HuH-7.5 (cell line): Measurements from ENCODE around the gene ICAM3.

ENCODE experiments used
- DNase-seq: peaks from one replicate; pipeline ENCODE4 v3.0.0; 2011; ENCODE audit warnings: low spot score

The ICAM3 gene

DNA sequence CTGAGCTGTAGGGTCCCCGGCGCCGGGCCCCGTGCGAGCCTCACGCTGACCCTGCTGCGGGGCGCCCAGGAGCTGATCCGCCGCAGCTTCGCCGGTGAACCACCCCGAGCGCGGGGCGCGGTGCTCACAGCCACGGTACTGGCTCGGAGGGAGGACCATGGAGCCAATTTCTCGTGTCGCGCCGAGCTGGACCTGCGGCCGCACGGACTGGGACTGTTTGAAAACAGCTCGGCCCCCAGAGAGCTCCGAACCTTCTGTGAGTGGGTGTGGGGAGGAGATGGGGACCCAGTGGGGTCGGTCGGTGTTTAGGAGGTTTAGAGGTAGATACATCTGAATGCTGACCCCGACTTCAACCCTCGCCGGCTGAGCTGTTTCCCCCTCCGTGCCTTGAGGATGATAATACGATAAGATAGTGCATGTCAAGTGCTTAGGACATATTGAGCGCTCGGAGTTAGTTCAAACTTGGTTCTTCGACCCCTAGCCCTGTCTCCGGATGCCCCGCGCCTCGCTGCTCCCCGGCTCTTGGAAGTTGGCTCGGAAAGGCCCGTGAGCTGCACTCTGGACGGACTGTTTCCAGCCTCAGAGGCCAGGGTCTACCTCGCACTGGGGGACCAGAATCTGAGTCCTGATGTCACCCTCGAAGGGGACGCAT lies 47.7 kb downstream of the ICAM3 start:
- no peak for DNase-seq

DNA sequence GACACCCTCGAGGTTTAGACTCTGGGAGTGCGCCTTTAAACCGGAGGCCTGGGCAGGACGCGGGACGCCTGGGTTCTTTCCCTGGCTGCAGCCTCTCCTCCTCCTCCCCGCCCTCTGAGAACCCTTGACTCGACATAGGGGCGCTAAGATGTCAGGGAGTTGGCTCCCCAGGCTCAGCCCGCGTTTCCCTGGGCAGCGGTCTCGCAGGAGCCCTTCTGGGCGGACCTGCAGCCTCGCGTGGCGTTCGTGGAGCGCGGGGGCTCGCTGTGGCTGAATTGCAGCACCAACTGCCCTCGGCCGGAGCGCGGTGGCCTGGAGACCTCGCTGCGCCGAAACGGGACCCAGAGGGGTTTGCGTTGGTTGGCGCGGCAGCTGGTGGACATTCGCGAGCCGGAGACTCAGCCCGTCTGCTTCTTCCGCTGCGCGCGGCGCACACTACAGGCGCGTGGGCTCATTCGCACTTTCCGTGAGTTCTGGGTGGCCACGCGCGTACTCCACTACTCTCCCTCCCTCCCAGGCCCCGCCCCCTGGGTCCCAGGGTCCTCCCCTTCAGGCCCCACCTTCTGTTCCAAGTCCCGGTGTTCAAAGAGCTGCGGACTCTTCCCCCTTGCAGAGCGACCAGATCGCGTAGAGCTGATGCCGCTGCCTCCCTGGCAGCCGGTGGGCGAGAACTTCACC lies 48.4 kb downstream of the ICAM3 start:
- peak; percentile 89 for DNase-seq

GRCh38 chr19:10290357-10290875 lies 49.0 kb downstream of the ICAM3 start:
- DNase-seq: peak; percentile 40

DNA sequence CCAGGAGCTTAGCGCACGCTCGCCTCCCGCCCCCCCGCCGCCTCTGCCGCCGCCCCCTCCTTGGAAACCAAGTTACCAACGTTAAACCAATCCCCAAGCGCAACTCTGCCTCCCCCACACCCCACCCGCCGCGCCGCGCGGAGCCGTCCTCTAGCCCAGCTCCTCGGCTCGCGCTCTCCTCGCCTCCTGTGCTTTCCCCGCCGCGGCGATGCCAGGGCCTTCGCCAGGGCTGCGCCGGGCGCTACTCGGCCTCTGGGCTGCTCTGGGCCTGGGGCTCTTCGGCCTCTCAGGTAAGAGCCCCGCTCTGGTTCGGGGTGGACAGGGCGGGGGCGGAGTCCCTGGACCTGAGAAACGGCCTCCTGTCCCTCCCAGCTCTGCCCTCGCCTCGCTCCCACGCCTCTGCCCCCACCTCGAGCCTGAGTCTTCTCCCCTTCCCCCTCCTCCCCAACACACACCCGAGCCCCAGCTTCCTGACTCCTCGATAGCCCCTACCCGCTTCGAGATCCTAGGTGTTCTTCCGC lies 49.5 kb downstream of the ICAM3 start, which contains the start of gene ICAM5:
TSS of gene ICAM5 (plus strand) at position 117 of the 521 bp plus-strand sequence. CDS start at position 209, 92 bp downstream.
- DNase-seq: no peak

DNA sequence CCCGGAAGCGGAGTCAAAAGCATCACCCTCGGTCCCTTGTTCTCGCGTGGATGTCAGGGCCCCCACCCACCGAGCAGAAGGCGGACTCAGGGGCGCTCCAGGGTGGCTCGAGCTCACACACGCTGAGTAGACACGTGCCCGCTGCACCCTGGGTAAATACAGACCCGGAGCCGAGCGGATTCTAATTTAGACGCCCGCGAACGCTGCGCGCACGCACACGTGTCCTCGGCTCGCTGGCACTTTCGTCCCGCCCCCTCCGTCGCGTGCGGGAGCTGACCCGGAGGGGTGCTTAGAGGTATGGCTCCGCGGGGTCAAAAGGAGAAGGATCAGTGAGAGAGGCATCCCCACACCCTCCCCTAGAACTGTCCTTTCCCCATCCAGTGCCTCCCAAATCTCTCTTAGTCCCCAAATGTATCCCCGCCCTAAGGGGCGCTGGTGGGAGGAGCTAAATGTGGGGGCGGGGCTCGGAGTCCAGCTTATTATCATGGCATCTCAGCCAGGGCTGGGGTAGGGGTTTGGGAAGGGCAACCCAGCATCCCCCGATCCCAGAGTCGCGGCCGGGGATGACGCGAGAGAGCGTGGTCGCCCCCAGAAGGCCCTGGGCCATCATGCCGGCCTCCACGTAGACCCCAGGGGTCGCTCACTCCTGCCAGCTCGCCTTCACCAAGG lies 50.1 kb downstream of the ICAM3 start:
- peak; percentile 86 for DNase-seq

DNA sequence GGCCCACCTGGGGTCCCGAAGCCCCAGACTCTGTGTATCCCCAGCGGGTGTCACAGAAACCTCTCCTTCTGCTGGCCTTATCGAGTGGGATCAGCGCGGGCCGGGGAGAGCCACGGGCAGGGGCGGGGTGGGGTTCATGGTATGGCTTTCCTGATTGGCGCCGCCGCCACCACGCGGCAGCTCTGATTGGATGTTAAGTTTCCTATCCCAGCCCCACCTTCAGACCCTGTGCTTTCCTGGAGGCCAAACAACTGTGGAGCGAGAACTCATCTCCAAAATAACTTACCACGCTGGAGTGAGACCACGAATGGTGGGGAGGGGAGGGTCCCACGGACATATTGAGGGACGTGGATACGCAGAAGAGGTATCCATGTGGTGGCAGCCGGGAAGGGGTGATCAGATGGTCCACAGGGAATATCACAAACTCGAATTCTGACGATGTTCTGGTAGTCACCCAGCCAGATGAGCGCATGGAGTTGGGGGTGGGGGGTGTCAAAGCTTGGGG lies 50.7 kb downstream of the ICAM3 start:
- peak; percentile 97 for DNase-seq

DNA sequence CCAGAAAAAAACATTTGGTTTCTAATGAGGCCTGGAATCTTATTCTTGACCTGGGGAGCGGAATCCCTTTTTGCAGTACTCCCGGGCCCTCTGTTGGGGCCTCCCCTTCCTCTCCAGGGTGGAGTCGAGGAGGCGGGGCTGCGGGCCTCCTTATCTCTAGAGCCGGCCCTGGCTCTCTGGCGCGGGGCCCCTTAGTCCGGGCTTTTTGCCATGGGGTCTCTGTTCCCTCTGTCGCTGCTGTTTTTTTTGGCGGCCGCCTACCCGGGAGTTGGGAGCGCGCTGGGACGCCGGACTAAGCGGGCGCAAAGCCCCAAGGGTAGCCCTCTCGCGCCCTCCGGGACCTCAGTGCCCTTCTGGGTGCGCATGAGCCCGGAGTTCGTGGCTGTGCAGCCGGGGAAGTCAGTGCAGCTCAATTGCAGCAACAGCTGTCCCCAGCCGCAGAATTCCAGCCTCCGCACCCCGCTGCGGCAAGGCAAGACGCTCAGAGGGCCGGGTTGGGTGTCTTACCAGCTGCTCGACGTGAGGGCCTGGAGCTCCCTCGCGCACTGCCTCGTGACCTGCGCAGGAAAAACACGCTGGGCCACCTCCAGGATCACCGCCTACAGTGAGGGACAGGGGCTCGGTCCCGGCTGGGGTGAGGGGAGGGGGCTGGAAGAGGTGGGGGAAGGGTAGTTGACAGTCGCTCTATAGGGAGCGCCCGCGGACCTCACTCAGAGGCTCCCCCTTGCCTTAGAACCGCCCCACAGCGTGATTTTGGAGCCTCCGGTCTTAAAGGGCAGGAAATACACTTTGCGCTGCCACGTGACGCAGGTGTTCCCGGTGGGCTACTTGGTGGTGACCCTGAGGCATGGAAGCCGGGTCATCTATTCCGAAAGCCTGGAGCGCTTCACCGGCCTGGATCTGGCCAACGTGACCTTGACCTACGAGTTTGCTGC lies 52.4 kb downstream of the ICAM3 start, which contains the start of gene ICAM4:
TSS of gene ICAM4 (plus strand) at position 153 of the 935 bp plus-strand sequence. CDS start at position 211, 58 bp downstream.
- no peak for DNase-seq

- DNase-seq: no peak
Measured at GRCh38 chr19:10285393-10285792, 54.0 kb downstream of the ICAM3 start.

DNA sequence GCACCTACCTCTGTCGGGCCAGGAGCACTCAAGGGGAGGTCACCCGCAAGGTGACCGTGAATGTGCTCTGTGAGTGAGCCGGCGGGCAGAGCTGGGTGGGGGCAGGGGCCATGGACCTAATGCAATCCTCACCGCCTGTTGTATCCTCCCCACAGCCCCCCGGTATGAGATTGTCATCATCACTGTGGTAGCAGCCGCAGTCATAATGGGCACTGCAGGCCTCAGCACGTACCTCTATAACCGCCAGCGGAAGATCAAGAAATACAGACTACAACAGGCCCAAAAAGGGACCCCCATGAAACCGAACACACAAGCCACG lies 54.5 kb downstream of the ICAM3 start:
- DNase-seq: no peak

DNA sequence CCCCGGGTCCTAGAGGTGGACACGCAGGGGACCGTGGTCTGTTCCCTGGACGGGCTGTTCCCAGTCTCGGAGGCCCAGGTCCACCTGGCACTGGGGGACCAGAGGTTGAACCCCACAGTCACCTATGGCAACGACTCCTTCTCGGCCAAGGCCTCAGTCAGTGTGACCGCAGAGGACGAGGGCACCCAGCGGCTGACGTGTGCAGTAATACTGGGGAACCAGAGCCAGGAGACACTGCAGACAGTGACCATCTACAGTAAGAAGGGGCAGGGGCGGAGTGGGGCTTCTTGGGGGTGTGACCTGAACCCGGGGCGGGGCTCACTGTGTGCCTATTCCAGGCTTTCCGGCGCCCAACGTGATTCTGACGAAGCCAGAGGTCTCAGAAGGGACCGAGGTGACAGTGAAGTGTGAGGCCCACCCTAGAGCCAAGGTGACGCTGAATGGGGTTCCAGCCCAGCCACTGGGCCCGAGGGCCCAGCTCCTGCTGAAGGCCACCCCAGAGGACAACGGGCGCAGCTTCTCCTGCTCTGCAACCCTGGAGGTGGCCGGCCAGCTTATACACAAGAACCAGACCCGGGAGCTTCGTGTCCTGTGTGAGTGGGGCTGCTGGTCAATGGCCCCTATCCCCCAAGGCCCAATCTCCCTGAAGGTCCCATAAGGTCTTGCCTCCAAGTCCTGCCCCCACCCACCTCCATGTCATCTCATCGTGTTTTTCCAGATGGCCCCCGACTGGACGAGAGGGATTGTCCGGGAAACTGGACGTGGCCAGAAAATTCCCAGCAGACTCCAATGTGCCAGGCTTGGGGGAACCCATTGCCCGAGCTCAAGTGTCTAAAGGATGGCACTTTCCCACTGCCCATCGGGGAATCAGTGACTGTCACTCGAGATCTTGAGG lies 55.1 kb downstream of the ICAM3 start:
- no peak for DNase-seq
